Stimulated activated CD4-positive, alpha-beta T cell treated with anti-CD3 and anti-CD28 coated beads, Interleukin-1b, Interleukin-23, amount 100 ng/mL, for 24 hours (primary cell): Measurements from ENCODE around the gene CHMP5.
"Not testable (repeated sequence)": the region's sequence is repeated elsewhere in the genome, so short reads cannot be mapped to it uniquely, and the experiment has no call there.

Experiments
- DNase-seq, 4 experiments: peaks; one replicate each; pipeline ENCODE4 v3.0.0-alpha.2; 2020; ENCODE audit warnings: low read depth in 4 of 4, low spot score in 1 of 4

CHMP5 gene

GRCh38 chr9:33311953-33312352 lies 47.1 kb downstream of the CHMP5 start:
- no peak for DNase-seq

- DNase-seq: no peak
Measured at GRCh38 chr9:33315371-33315770, 50.5 kb downstream of the CHMP5 start.

- DNase-seq: not testable (repeated sequence)
Measured at GRCh38 chr9:33317136-33317535, 52.3 kb downstream of the CHMP5 start.

GRCh38 chr9:33318225-33318624 lies 53.4 kb downstream of the CHMP5 start:
- DNase-seq: no peak

- no peak for DNase-seq
Measured at GRCh38 chr9:33318781-33319180, 53.9 kb downstream of the CHMP5 start.

GRCh38 chr9:33320230-33320567 lies 55.4 kb downstream of the CHMP5 start:
- DNase-seq: no peak

- no peak for DNase-seq
Measured at GRCh38 chr9:33320568-33321261, 55.9 kb downstream of the CHMP5 start.

- no peak for DNase-seq
Measured at GRCh38 chr9:33329117-33329563, 64.3 kb downstream of the CHMP5 start.

GRCh38 chr9:33329979-33330378 lies 65.1 kb downstream of the CHMP5 start:
- DNase-seq: no peak

GRCh38 chr9:33331377-33331891 lies 66.6 kb downstream of the CHMP5 start:
- no peak for DNase-seq
